Testis (tissue), 3 donors: ENCODE results near the gene ZNF558. TPM values are rescaled to one million over a fixed set of nuclear protein-coding genes. Genes with fewer than 3 reads are reported as not detected.

Experiments
- DNase-seq: peaks from one replicate; pipeline ENCODE4 v3.0.0-alpha.2; 2019
- H3K27ac ChIP-seq, 2 donors: fragments of 200-600 bp; sonication (generic); one replicate each; pipeline ENCODE4 v1.5.1; 2019
- H3K27me3 ChIP-seq: fragments of 200-600 bp; sonication (generic); one replicate; pipeline ENCODE4 v1.5.1; 2019
- H3K36me3 ChIP-seq: fragments of 200-600 bp; sonication (generic); one replicate; pipeline ENCODE4 v1.5.1; 2017; ENCODE audit warnings: low read depth; ENCODE audit errors: missing control alignments
- H3K4me1 ChIP-seq: fragments of 200-600 bp; sonication (generic); one replicate; pipeline ENCODE4 v1.5.1; 2019
- H3K4me3 ChIP-seq, 2 donors: fragments of 200-600 bp; sonication (generic); one replicate each; pipeline ENCODE4 v1.5.1; 2017 to 2019
- H3K9me3 ChIP-seq: fragments of 200-600 bp; sonication (generic); one replicate; pipeline ENCODE4 v1.5.1; 2017
- POLR2A ChIP-seq: fragments of 450-650 bp; IDR thresholded peaks from one replicate; pipeline ENCODE4 v1.6.1; 2017; ENCODE audit warnings: antibody characterized with exemption, mild to moderate bottlenecking, moderate library complexity
- WGBS, 2 donors: methylation state at CpG; one replicate each; pipeline ENCODE4 v1.1.5; 2018; 5-methylcytosine and 5-hydroxymethylcytosine counted together
- intact Hi-C: fragments of 100-400 bp; cut with DNase I; formaldehyde crosslinking; loops from one replicate; pipeline ENCODE4 v1.15.1; 2023; ENCODE audit warnings: low total_unique reads
- polyA plus RNA-seq: library from polyadenylated mRNA; stranded (reverse); fragments of 350-450 nt; fragmentation: Illumina TruSeq; extraction: RNeasy Lipid Tissue Mini Kit (QIAGEN cat#74804); gene quantifications from one replicate; pipeline ENCODE4 v1.2.3, GENCODE V29; 2014; ENCODE audit warnings: low read depth, low replicate concordance; ENCODE audit not compliant: insufficient read depth
- total RNA-seq, 2 donors: library from RNA; depleted of rRNA; stranded (reverse); fragments of >200 nt; gene quantifications; one replicate each; pipeline ENCODE4 v1.2.3, GENCODE V29; 2016
- TF ChIP-seq, protein P1 (sequence below), 3 experiments: fragments of 450-650 bp in 2 of 3; fragments of 200-600 bp in 1 of 3; sonication (generic) in 1 of 3; IDR thresholded peaks; one replicate each; pipeline ENCODE4 v1.5.1; 2016 to 2019; ENCODE audit warnings: antibody characterized with exemption in 3 of 3, mild to moderate bottlenecking in 2 of 3, moderate library complexity in 1 of 3

Gene ZNF558
- total and polyA plus RNA-seq, 3 donors from 2014 or later, result 13.1 to 37.0 (median 29.8) TPM

DNA sequence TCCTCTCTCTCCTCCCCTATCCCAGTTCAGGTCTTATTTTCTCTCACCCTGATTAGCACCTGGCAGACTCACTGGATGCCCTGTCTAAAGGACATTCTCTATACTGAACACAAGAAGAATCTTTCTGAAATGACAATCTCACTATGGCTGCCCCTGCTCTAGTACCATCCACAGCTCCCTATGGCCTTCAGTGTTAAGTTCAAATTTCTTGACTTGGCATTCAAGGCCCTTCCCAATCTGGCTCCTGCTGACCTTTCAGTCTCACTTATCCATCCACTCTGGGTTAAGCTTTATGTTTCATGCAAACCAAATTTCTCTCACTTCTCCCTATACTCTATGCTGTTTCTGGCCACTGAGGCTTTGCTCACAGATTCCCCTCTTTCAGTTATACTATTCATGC is 34.2 kb upstream of the ZNF558 start:
- Histone ChIP-seq H3K9me3 (no peaks in the 10 kb centered on the region), H3K27me3 (no peaks in the 10 kb centered on the region), H3K36me3 (no peaks in the 10 kb centered on the region), H3K4me3 (no peak overlapping the region), H3K27ac (no peak overlapping the region), H3K4me1 (no peaks in the 10 kb centered on the region)
- intact Hi-C loops, result no loop called here
- TF ChIP-seq, protein P1, sequence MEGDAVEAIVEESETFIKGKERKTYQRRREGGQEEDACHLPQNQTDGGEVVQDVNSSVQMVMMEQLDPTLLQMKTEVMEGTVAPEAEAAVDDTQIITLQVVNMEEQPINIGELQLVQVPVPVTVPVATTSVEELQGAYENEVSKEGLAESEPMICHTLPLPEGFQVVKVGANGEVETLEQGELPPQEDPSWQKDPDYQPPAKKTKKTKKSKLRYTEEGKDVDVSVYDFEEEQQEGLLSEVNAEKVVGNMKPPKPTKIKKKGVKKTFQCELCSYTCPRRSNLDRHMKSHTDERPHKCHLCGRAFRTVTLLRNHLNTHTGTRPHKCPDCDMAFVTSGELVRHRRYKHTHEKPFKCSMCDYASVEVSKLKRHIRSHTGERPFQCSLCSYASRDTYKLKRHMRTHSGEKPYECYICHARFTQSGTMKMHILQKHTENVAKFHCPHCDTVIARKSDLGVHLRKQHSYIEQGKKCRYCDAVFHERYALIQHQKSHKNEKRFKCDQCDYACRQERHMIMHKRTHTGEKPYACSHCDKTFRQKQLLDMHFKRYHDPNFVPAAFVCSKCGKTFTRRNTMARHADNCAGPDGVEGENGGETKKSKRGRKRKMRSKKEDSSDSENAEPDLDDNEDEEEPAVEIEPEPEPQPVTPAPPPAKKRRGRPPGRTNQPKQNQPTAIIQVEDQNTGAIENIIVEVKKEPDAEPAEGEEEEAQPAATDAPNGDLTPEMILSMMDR (IDR thresholded peaks at IDR 0.05), result no peak
- TF ChIP-seq POLR2A, result no peak
- no peak for DNase-seq

DNA sequence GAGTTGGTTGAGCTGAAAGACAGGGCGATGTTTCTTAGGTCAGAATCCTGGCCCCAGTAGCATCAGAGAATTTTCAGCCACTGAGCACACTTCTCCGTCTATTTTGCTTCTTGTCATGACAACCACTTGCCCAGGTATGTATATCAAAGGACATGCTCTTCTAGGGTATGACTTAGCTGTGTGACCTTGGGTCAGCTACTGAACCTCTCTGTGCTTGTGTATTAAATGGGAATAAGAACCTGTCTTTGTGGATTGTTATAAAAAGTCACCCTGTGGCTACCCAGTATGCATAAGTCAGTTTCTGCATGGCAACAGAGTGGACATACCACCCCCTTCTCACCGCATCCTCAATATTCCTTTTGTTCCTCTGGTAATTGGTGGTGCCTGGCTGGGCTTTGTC is 26.2 kb upstream of the ZNF558 start:
- TF ChIP-seq, protein P1 (IDR thresholded peaks at IDR 0.05), result no peak
- no peak for TF ChIP-seq POLR2A
- 83 to 90% methylated on average over 3 of the region's 3 CpGs for WGBS, 2 donors
- H3K27me3 ChIP-seq, result no peaks in the 10 kb centered on the region
- no peak overlapping the region for H3K4me3 ChIP-seq
- H3K9me3 ChIP-seq, result no peaks in the 10 kb centered on the region
- H3K36me3 ChIP-seq, result no peaks in the 10 kb centered on the region
- no peak overlapping the region for H3K27ac ChIP-seq
- DNase-seq, result no peak
- H3K4me1 ChIP-seq, result no peaks in the 10 kb centered on the region
- intact Hi-C loops, result no loop called here

DNA sequence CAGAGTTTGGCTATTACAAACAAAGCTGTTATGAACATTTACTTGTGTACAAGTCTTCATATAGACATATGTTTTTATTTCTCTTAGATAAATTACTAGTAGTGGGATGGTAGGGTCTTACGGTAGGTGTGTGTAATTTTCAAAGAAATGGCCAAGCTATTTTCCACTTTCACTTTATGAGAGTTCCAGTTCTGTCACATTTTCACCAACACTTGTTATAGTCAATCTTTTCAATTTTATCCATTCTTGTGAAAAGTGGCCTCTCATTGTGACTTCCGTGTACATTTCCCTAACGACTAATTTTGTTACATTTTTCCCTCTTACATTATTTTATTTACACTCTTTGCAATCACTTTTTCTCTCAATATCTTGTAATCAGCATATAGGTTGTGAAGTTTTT is 18.4 kb upstream of the ZNF558 start:
- TF ChIP-seq, protein P1 (IDR thresholded peaks at IDR 0.05), result no peak
- no peak for TF ChIP-seq POLR2A
- no peak overlapping the region for H3K27ac ChIP-seq

DNA sequence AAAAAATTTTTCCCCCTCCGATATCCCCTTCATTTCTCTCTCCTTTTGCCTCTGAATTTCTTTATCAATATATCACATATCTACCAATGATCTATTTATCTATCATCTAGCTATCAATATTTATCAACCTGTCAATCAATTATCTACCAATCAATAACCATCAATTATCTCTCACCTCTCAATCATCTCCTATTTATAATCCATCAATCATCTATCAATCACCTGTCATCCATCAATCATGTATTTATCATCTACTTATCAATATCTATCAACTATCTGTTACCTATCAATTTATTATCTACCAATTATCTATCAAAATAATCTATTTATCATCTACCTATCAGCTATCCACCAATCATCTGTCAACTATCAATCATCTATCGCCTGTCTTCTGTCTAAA is 17.1 kb upstream of the ZNF558 start:
- 89 to 97% methylated on average over 2 of the region's 2 CpGs for WGBS, 2 donors
- Histone ChIP-seq H3K36me3 (no peaks in the 10 kb centered on the region), H3K9me3 (no peaks in the 10 kb centered on the region), H3K4me1 (no peaks in the 10 kb centered on the region), H3K4me3 (no peak overlapping the region), H3K27ac (no peak overlapping the region), H3K27me3 (no peaks in the 10 kb centered on the region)
- TF ChIP-seq, protein P1 (IDR thresholded peaks at IDR 0.05), result no peak
- no peak for TF ChIP-seq POLR2A
- no peak for DNase-seq
- intact Hi-C loops, result no loop called here

More for the DNA sequence above, 18.4 kb upstream of the ZNF558 start:
- Histone ChIP-seq H3K36me3 (no peaks in the 10 kb centered on the region), H3K4me3 (no peak overlapping the region), H3K27me3 (no peaks in the 10 kb centered on the region), H3K9me3 (no peaks in the 10 kb centered on the region), H3K4me1 (no peaks in the 10 kb centered on the region)
- 91 to 96% methylated on average over 3 of the region's 3 CpGs for WGBS, 2 donors
- no peak for DNase-seq
- intact Hi-C loops, result no loop called here

DNA sequence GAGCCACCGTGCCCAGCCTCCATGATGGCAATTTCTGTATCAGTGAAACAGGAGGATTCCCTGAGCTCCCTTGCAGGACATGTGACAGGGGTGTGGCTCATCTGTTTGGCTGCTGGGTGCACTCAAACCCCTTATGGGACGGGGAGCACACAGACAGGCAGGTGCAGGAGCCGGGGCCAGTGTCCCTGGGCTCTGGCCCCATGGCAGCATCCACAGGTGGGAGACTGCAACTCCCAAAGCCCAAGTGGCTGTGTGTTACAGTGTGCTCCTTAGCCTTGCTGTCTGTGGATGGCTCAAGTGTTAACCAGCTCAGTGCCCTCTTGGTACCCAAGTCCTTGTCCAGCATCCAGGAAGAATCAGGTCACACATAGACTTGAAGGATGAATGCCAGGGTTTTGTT is 14.7 kb upstream of the ZNF558 start:
- no peak for TF ChIP-seq POLR2A
- Histone ChIP-seq H3K4me1 (no peaks in the 10 kb centered on the region), H3K36me3 (no peaks in the 10 kb centered on the region), H3K27ac (no peak overlapping the region), H3K9me3 (no peaks in the 10 kb centered on the region), H3K27me3 (no peaks in the 10 kb centered on the region), H3K4me3 (no peak overlapping the region)
- WGBS, 2 donors, result 73% methylated on average over 3 of the region's 3 CpGs; no CpG with 5 or more reads in 1 of the 2 donors
- intact Hi-C loops, result no loop called here
- no peak for DNase-seq
